Measurements from ENCODE around the gene NANOS2. TPM values are rescaled to one million over a fixed set of nuclear protein-coding genes. Genes with fewer than 3 reads are reported as not detected.
"Not testable (repeated sequence)": the region's sequence is repeated elsewhere in the genome, so short reads cannot be mapped to it uniquely, and the experiment has no call there.

Gene NANOS2
- total RNA-seq, 1 experiment from 2014 or later, result not detected

DNA sequence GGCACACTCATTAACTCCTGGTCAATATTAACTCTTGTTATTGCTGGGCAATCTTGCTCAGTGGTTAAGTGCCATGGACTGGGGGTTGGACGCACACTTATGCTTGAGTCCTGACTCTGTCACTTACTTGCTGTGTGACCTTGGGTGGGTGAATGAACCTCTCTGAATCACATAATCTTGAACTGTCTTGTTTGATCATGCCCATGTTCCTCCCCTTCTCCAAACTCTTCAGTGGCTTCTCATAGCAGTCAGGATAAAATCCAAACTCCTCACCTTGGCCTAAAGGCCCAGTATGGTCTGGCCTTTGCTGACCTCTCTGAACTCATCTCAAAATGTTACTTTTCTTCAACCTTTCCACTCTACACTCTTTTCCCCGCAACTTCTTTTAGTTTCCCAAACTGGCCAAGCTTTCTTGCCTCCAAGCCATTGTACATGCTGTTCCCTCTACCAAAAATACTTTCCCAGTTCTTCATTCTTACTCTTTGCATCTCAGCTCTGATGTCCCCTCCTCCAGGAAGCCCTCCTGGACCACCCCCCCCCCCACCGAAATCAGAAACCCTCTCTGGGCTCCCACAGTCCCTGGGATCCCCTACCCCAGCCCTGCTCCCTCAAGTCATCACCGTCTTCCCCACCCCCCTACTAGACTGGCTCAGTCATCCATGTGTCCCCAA is 14.5 kb downstream of the NANOS2 start:
- CTCF ChIA-PET, result no interaction called here

GRCh38 chr19:45899253-45899652 is 15.3 kb downstream of the NANOS2 start:
- no TSS peak for BruUV-seq (replicated peaks)
- Mint-ChIP-seq H3K27me3 (ENCODE audit: insufficient read depth, unreplicated experiment) (no peaks in the 10 kb centered on the region), H3K4me1 (ENCODE audit: low read depth, unreplicated experiment) (peaks cover 7% of the 10 kb centered on the region)

More for the DNA sequence above, 14.5 kb downstream of the NANOS2 start:
- no peak for DNase-seq
- Mint-ChIP-seq H3K27ac (ENCODE audit: unreplicated experiment) (no peak overlapping the region), H3K36me3 (ENCODE audit: insufficient read depth, unreplicated experiment) (peaks cover 53% of the 10 kb centered on the region), H3K4me1 (ENCODE audit: low read depth, unreplicated experiment) (peaks cover 7% of the 10 kb centered on the region), H3K9me3 (ENCODE audit: unreplicated experiment) (no peaks in the 10 kb centered on the region), H3K27me3 (ENCODE audit: insufficient read depth, unreplicated experiment) (no peaks in the 10 kb centered on the region), H3K4me3 (ENCODE audit: unreplicated experiment) (no peak overlapping the region)
- no peak overlapping the region for H3K4me3 ChIP-seq (ENCODE audit: low read depth, low read length)
- intact Hi-C loops (cut with micrococcal nuclease; ENCODE audit: unreplicated experiment), result no loop called here
- H3K9me3 ChIP-seq, result no peaks in the 10 kb centered on the region
- H3K36me3 ChIP-seq (ENCODE audit: control insufficient read depth, insufficient read depth, low read length), result peaks cover 3% of the 10 kb centered on the region; the same call in 1 of the 2 replicates
- BruUV-seq (replicated peaks), result TSS peak; percentile 45
- no peak for TF ChIP-seq CTCF (IDR thresholded peaks at IDR 0.05; ENCODE audit: insufficient read depth in 1 of 2, low read depth in 1 of 2, low read length in 1 of 2, severe bottlenecking in 1 of 2, unreplicated experiment in 1 of 2)
- H3K4me1 ChIP-seq, result peaks cover 5% of the 10 kb centered on the region
- no peaks in the 10 kb centered on the region for H3K27me3 ChIP-seq (replicated peaks; ENCODE audit: control insufficient read depth, insufficient read depth, low read length)
- POLR2A ChIA-PET, result no interaction called here

GRCh38 chr19:45897261-45897812 is 17.2 kb downstream of the NANOS2 start:
- no peak for TF ChIP-seq CTCF (IDR thresholded peaks at IDR 0.05; ENCODE audit: insufficient read depth in 1 of 2, low read depth in 1 of 2, low read length in 1 of 2, severe bottlenecking in 1 of 2, unreplicated experiment in 1 of 2)
- BruUV-seq (replicated peaks), result no TSS peak
- Histone ChIP-seq H3K4me1 (peaks cover 5% of the 10 kb centered on the region), H3K36me3 (ENCODE audit: control insufficient read depth, insufficient read depth, low read length) (peaks cover 3% of the 10 kb centered on the region; the same call in 1 of the 2 replicates), H3K9me3 (no peaks in the 10 kb centered on the region), H3K27me3 (replicated peaks; ENCODE audit: control insufficient read depth, insufficient read depth, low read length) (no peaks in the 10 kb centered on the region), H3K4me3 (ENCODE audit: low read depth, low read length) (no peak overlapping the region)
- intact Hi-C loops (cut with micrococcal nuclease; ENCODE audit: unreplicated experiment), result no loop called here
- ChIA-PET POLR2A (no interaction called here), CTCF (no interaction called here)
- no peak for DNase-seq
- peaks cover 48% of the 10 kb centered on the region for H3K36me3 Mint-ChIP-seq (ENCODE audit: insufficient read depth, unreplicated experiment)
- no peaks in the 10 kb centered on the region for H3K27me3 Mint-ChIP-seq (ENCODE audit: insufficient read depth, unreplicated experiment)
- no peak overlapping the region for H3K27ac Mint-ChIP-seq (ENCODE audit: unreplicated experiment)
- H3K9me3 Mint-ChIP-seq (ENCODE audit: unreplicated experiment), result no peaks in the 10 kb centered on the region
- H3K4me3 Mint-ChIP-seq (ENCODE audit: unreplicated experiment), result no peak overlapping the region
- peaks cover 11% of the 10 kb centered on the region for H3K4me1 Mint-ChIP-seq (ENCODE audit: low read depth, unreplicated experiment)

More at GRCh38 chr19:45899253-45899652, 15.3 kb downstream of the NANOS2 start:
- TF ChIP-seq CTCF (IDR thresholded peaks at IDR 0.05; ENCODE audit: insufficient read depth in 1 of 2, low read depth in 1 of 2, low read length in 1 of 2, severe bottlenecking in 1 of 2, unreplicated experiment in 1 of 2), result no peak
- Histone ChIP-seq H3K4me1 (peaks cover 5% of the 10 kb centered on the region), H3K36me3 (ENCODE audit: control insufficient read depth, insufficient read depth, low read length) (peaks cover 3% of the 10 kb centered on the region; the same call in 1 of the 2 replicates), H3K27me3 (replicated peaks; ENCODE audit: control insufficient read depth, insufficient read depth, low read length) (no peaks in the 10 kb centered on the region), H3K4me3 (ENCODE audit: low read depth, low read length) (no peak overlapping the region), H3K9me3 (no peaks in the 10 kb centered on the region)
- intact Hi-C loops (cut with micrococcal nuclease; ENCODE audit: unreplicated experiment), result no loop called here
- no peak overlapping the region for H3K4me3 Mint-ChIP-seq (ENCODE audit: unreplicated experiment)
- H3K9me3 Mint-ChIP-seq (ENCODE audit: unreplicated experiment), result no peaks in the 10 kb centered on the region
- ChIA-PET CTCF (no interaction called here), POLR2A (no interaction called here)
- no peak overlapping the region for H3K27ac Mint-ChIP-seq (ENCODE audit: unreplicated experiment)
- no peak for DNase-seq
- H3K36me3 Mint-ChIP-seq (ENCODE audit: insufficient read depth, unreplicated experiment), result peaks cover 57% of the 10 kb centered on the region

DNA sequence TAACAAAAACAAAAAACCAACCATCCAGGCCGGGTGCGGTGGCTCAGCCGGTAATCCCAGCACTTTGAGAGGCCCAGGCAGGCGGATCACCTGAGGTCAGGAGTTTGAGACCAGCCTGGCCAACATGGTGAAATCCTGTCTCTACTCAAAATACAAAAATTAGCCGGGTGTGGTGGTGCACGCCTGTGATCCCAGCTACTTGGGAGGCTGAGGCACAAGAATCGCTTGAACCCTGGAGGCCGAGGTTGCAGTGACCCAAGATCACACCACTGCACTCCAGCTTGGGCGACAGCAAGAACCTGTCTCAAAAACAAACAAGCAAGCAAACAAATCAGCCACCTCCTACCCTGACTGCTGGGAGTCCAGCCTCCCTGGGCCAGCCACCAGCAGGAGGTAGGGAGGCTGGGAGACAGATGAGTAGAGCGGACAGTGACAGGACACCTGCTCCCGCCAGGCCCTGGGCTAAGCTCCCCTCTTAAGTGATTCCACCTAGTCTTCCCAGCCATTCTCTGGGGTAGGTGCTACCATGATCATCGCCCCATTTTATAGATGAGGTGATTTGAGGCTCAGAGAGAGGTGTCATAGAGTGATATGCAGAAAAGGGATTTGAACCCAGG is 18.5 kb downstream of the NANOS2 start:
- H3K36me3 ChIP-seq (ENCODE audit: control insufficient read depth, insufficient read depth, low read length); H3K4me3 ChIP-seq (ENCODE audit: low read depth, low read length); CTCF ChIA-PET; H3K27me3 ChIP-seq (replicated peaks; ENCODE audit: control insufficient read depth, insufficient read depth, low read length); H3K4me3 Mint-ChIP-seq (ENCODE audit: unreplicated experiment); H3K9me3 Mint-ChIP-seq (ENCODE audit: unreplicated experiment); H3K4me1 ChIP-seq; H3K9me3 ChIP-seq; DNase-seq; POLR2A ChIA-PET; H3K27me3 Mint-ChIP-seq (ENCODE audit: insufficient read depth, unreplicated experiment); intact Hi-C loops (cut with micrococcal nuclease; ENCODE audit: unreplicated experiment): not testable (repeated sequence)
- H3K27ac Mint-ChIP-seq (ENCODE audit: unreplicated experiment), result peak overlapping the region; percentile 84
- TSS peak; percentile 33 for BruUV-seq (replicated peaks)
- peaks cover 12% of the 10 kb centered on the region for H3K4me1 Mint-ChIP-seq (ENCODE audit: low read depth, unreplicated experiment)
- peaks cover 44% of the 10 kb centered on the region for H3K36me3 Mint-ChIP-seq (ENCODE audit: insufficient read depth, unreplicated experiment)
